ENCODE results near the gene ZSWIM7.

The ZSWIM7 gene, protein sequence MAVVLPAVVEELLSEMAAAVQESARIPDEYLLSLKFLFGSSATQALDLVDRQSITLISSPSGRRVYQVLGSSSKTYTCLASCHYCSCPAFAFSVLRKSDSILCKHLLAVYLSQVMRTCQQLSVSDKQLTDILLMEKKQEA

DNA sequence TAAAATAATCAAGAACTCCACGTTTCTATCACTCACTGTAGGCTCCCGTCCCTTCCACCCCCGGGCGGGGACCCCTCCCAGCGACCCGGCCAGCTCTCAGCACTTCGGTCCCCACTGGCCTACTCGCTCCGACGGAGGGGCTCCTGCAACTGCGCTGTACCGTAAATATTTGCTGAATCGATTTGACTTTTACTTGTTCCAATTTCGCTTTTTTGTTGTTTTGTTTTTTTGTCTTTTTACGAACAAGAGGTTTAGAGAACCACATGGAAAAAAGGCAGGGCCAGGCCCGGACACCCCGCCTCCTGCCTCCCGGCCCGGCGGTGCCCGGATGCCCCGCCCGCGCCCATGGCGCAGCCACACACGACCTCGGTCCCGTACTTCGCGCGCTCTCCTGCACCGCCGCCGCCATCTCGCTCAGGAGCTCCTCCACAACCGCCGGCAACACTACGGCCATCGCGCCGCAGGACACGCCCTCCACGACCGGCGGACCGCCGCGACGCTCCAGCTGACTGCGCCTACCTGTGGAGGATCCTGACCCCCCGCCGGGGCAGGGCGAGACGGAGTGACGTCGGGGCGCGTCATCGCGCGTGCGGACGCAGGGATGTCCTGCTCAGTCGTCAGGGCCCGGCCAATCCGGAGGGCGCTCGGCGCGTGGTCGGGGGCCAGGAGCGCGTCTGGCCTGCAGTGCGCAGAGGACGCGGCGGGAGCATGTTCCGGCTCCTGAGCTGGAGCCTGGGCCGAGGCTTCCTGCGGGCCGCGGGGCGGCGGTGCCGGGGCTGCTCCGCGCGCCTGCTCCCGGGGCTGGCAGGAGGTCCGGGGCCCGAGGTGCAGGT lies at the start of gene ZSWIM7, which contains the start of gene TTC19:
Gene ZSWIM7 (minus strand): TSS at position 564 of the 833 bp plus-strand sequence. CDS start 110 bp downstream, at position 454.
Gene TTC19 (plus strand): TSS at position 684 of the 833 bp plus-strand sequence. CDS start 25 bp downstream, at position 709.
- DNase-seq: peak; percentile 93

DNA sequence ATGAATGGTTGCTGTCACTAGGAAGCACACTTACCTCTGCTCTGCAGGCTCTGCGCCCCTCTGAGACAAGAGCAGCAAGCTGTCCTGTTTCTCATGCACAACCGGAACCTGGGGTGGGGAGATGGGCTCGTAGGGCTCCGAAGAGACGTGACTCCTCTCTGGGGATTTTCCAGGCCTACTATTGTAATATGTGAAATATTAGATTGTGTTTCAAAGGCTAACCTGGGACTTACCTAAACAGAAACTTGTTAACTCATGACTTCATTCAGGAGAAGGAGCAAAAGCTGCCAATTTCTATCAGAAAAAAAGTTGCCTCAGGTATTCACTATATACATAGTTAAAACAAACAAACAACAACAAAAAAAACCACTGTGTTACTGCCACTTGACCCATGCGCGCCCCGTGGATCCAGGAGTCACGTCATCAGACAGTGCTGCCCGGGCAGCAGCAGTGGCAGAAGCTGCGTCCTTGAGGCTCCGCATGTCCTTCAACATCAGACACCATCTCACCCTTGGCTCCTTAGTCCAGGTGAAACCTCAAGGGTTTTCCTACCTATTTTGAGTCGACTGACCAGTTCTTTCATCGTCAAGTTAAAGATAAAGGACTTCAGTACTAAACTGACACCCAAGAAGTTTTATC lies 49.4 kb upstream of the ZSWIM7 start:
- no peak for DNase-seq

DNA sequence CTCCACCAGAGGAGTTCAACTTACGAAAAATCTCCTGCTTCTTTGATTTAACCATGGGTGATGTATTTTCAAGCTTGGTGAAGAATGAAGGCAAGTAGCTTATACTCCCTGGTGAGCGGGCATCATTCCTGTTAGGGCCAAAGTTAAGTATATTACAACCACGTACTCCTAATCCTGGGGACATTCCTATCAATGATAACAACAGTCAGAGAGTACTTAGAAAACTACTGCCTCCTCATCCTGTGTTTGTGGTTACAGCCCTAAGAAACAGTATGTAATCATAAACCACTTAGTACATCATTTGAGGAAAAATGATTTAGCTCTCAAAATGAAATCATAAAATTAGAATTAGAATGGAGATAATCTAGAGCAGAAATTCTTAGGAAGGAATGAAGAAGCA lies 47.5 kb upstream of the ZSWIM7 start:
- no peak for DNase-seq

DNA sequence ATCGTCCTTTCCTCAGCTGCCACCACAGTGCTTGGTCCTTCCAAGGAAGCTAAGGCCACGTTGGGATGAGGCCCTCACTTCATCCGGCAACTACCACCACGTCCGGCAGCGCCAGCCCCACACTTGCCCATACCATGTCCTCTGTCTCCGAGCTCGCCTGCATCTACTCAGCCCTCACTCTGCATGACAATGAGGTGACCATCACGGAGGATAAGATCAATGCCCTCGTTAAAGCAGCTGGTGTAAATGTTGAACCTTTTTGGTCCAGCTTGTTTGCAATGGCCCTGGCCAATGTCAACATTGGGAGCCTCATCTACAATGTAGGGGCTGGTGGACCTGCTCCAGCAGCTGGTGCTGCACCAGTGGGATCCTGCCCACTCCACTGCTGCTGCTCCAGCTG lies 45.0 kb upstream of the ZSWIM7 start:
- no peak for DNase-seq

DNA sequence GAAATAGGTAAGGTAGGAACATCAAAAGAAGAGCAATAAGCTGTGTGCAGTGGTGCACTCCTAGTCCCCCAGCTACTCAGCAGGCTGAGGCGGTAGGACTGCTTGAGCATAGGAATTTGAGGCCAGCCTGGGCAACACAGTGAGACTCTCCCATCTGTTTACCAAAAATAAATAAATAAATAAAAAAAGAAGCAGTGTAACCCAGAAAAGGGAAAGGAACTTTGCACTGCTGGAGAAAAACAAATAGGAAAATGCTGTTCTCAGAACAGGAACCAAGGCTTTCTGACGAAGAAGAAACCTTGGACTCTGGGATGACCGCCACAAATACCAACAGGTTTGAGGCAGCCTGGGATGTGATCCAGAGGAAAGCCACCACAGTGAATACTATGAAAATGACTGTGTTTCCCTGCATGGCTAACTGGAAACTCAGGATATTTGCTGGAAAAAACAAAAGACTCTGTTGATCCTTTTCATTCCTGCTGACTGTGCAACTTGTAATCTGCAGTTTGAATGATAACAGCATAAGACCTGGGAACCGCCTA lies 41.3 kb upstream of the ZSWIM7 start:
- DNase-seq: no peak

DNA sequence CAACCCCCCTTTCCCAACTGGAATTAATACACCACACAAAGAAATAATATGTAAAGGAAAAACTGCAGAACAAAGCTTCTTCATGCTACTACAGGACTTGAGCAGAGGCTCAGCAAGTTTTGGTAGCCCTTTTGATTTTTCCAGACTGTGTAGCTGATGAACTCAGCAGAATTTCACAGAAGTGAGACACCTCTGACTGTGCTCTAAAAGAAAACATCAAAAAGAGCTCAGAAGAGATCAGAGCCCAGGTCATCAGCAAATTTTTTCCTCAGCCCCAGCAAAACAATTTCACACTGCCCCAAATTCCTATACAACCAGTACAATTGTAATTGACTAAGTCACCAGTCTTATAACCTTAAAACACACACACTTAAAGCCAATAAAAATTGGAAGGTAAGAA lies 38.1 kb upstream of the ZSWIM7 start:
- DNase-seq: no peak

DNA sequence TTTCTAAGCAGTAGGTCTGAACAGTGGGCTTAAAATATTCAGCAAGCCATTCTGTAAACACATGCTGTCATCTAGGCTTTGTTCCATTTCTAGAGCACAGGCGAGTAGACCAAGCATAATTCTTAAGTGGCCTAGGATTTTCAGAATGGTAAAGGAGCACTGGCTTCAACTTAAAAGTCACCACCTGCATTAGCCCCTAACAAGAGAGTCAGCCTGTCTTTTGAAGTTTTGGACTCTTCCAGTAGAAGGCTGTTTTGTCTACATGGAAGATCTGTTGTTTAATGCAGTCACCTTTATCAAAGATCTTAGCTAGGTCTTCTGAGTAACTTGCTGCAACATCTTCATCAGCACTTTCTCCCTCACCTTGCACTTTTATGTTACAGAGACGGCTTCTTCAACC lies 36.8 kb upstream of the ZSWIM7 start:
- DNase-seq: no peak

DNA sequence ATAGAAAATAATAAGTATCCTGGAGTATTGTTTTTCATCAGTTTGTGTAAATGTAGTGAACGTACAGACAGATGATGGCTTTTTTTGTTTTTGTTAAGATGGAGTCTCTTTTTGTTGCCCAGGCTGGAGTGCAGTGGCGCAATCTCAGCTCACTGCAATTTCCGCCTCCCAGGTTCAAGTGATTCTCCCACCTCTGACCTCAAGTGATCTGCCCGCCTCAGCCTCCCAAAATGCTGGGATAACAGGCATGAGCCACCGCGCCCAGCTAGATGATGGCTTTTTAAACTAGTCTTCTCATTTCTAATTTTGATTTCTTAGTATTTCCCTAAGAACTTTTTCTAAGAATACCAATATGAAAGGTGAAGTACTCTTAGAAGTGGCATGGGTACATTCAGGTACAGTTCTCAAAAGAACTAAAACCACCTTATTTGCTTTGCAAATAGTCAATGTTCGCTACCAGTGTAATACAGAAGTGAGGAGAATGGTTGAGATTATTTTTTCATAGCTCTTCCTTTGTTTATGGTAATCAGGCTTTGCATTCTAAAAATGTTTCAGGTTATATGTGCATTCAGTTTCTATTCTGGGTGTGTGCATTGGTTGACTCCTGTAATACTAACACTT lies 34.3 kb upstream of the ZSWIM7 start:
- no peak for DNase-seq

DNA sequence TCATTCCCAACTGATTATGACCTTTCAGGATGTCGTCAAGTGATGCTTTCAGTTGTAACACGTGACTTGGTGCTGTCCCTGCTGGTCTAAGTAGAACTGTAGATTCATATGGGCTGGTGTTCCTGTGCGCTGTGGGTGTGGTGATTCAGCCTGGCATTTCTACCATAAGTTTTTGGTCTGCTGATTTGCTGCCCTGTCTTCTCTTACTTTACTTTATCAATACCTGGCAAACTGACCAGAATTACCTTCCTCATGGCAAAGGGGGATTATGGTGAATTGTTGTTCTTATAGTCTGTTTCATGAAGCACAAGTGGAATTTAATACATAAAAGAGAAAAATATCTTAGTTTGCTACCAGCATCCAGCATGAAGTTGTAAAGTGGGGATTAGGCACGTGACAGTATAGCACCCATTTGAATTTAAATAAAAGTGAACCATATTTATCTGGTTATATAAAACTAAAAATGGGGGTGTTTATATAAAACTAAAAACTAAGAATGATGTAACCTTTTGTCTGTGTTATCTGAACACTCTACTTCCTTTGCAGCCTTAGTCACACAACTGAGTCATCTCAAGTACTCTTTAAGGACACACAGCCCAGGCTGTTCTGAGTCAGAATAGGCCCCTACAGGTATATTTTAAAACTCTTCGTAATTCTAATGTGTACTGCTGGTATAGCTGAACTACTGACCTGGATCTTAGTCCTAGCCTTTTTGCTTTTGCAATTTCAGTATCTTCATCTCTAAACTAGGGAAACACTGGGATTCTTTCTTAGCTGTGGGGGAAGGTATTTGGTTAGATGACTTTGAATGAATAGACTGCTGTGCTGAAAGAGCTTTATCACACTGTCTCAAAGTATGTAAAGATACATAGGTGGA lies 28.4 kb upstream of the ZSWIM7 start:
- peak; percentile 63 for DNase-seq

DNA sequence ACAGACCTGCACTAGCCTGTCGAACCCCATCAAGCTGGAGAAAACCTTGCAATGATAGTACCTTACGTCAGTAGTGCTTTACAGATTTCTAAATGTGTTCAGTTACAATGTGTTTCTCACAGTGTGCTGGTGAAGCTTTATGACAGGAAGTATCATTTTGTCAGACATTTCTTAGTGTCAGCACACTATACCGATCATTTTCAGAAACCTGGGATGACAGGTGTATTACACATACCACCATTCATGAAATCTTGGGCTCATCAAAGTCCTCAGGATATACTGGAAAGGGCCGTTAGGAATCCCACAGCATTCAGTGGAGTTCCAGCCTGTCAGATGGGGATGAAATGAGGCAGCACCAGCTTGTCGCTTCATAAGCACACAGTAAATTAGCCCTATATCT lies 27.4 kb upstream of the ZSWIM7 start:
- DNase-seq: no peak

DNA sequence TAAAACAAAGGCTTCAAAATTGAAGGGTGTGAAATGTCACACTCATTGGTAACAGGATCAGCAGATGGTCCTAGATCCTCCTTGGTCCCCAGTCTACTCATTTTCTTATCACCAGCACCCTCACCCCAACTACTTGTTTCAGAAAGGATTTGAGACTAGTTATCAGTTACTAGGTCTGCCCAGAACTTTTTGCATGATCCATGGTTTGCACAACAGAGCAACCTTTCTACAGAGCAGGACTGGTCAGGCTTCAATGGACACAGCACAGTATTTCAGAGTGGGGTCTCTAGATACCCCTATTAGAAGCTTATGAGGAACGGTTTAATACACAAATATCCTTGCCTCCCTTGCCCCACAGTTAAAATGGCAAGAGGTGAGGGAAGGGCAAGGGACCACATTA lies 25.7 kb upstream of the ZSWIM7 start:
- no peak for DNase-seq

DNA sequence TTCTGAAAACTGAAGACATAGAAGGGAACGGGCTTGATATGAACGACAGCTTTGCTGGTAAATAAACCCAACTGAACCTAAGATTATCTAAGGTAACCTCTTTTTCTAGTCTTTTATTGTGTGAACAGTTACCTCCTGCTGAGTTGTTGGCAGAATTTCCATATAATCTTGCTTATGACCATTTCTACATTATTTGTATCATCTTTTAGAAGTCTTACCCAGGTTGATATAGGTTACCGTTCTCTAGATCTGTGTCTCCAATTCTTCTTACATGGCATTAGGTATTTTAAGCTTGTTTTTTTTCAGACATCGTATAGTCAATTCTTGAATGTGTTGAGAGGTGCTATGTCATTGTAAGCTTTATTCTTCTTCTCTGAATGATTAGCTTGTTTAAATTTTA lies 24.4 kb upstream of the ZSWIM7 start:
- DNase-seq: no peak

DNA sequence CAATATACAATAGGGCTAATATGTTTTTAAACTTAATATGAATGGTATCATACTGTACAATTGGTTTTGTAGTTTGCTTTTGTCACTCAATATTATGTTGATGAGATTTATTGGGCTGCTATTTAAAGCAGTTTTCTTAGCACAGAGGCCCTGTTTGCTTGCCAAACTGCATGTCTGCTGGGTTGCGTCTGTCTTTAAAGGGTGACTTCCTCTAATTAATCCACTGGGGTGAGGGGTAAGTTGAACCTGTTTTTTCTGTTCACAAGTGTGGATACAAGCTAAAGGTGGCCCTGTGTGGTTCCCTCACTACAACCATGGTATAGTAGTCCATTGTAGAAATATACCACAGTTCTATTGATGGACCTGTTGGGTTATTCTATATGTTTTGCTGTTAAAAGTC lies 19.8 kb upstream of the ZSWIM7 start:
- no peak for DNase-seq

DNA sequence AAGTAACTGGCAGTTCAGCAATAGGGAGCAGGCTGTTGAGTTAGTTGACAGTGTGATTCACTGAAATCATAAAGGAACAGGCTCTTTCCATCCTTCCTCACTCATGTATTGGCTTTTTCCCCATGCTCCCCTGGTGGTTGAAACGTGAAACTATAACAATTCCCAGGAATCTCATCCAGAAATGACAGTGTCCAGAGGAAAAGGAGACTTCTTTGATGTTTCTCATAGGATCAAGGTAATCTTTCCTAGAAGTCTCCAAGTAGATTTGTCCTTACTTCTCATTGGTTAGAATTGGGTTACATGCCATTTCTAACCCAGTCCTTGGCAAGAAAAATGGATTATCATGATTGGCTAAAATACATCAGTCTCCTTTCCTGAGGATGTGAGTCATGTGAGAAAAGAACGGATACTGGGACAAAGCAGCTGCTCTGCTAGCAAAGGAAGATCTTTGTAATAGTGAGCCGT lies 14.5 kb upstream of the ZSWIM7 start:
- no peak for DNase-seq

DNA sequence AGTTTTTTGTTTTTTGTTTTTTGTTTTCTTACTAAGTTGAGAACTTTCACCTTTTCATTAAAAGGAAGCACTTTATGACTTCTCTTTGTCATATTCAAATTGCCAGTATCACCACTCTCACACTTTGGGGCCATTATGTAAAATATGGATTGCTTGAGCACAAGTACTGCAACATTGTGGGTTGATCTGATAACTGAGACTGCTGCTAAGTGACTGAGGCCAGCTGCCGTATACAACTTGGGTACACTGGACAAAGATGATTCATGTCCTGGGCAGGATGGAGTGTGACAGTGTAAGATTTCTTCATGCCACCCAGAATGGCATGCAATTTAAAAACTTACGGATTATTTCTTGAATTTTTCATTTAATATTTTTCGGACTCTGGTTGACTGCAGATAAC lies 7.9 kb upstream of the ZSWIM7 start:
- DNase-seq: peak; percentile 27

DNA sequence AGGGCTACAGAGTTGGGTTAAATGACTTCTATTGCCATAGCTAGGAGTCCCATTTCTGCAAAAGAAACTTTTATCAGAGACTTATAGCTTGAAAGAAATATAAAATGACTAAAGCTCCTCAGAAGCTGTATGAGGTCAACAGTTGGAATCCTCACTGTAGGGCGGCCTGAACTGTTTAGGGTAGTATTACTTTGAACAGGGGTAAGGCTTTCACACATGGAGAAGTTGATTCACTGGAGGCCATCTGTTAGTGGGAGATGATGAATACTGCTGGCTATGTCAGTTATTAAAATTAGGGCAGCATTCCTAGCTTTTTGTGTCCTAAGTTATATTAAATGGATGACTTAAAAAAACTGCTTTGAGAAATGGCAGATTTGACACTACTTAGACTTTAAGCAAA lies 6.1 kb upstream of the ZSWIM7 start:
- no peak for DNase-seq

DNA sequence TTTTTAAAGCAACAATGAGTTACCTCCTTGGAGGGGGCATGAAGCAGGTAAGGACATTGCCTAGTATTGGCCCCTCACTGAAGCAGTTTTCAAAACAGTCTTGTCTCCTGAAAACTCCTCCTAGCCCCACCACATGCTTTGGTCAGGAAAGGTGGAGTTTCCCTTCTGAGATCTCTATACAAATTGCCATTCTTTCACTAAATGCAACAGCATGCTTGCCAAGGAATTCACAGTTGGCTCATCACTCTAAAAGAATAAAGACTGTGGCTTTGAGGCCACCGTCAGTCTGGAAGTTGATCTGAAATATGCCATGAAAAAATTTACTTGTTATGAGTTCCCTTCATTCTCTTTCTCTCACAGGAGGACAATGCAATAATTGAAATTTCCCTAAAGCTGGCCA lies 4.3 kb upstream of the ZSWIM7 start:
- no peak for DNase-seq

DNA sequence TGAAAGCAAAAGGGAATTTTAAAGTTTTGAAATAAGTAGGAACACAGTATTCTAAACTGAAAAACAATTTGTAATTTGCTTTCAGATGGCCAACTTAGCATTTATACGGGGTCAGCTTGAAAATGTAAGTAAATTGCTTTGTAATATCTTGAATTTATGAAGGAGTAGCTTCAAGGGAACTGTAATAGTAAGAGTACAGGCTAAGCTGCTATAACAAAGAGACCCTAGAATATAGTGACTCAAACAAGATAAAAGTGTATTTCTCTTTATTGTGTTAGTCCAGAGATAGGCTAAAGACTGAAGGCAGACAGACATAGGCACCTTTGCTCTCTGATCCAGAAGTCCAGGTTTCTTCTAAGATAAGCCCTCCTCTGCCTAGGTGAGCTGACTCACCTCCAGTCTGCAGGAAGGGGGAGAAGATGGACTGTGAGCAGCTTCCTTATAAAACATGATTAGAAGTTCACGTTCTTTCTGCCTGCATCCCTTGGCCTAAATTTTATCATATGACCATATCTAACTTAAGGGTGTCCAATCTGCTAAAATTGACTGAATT lies 3.3 kb upstream of the ZSWIM7 start:
- no peak for DNase-seq

DNA sequence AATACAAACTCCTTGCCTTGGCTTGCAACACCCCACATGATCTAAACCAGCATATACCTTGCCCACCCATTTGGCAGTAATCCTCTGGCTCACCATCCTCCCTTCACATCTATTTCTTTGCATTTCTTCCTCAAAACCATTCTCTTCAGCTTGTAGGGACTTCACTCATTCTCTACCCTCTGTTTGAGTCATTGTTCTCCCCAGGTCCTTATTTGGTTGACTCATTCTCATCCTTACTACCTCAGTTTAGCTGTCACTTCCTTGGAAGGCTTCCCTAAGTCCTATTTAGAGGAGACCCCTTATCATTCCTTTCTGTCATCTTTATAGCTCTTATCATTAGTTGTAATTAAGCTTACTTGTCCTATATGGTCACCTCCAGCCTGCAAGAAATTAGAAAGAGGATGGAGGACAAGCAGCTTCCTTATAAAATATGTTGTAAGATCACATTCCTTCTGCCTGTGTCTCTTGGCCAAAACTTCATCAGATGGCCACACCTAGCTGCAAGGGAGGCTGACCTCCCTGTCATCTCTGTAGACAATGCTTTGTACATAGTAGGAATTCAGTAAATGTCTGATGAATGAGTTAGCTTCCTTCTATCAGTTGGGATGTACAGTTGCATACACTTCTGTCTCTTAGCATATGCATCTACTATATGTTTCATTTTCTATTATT lies 1.9 kb upstream of the ZSWIM7 start:
- no peak for DNase-seq

DNA sequence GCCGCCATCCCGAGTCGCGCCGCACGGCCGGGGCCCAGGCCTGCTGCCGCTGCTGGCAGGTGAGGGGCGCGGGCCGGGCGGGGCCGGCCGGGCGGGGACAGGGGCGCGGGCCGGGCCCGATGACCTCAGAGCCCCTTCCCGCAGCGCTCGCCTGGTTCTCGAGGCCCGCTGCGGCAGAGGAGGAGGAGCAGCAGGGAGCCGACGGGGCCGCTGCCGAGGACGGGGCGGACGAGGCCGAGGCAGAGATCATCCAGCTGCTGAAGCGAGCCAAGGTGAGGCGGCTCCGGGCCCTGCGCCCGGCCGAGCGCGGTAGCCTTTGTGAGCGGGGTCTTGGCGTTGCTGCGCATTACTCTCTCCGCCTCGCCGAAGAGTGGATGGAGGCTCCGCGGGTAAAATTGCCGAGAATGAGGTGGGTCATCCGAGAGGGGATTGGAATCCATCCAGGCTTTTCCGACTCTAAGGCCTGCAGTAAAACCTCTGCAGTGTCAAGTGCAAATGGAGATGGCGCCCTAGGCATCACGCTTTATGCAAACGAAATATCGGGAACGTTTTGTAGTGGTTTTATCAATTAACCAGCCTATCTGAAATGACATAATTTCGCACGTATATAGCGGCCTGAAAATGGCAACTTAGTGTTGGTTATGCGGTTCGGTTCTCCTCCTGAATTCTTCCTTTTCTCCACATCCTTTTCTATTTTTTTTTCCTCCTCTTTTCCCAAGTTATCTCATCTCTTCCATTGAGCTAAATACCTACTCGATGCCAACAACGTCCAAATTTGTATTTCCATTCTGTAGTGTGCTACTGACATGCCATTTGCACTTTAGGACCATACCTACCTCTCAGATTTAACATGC lies 697 bp upstream of the ZSWIM7 start:
- peak; percentile 39 for DNase-seq
